ENCODE measurements around the gene NEK9.

DNA sequence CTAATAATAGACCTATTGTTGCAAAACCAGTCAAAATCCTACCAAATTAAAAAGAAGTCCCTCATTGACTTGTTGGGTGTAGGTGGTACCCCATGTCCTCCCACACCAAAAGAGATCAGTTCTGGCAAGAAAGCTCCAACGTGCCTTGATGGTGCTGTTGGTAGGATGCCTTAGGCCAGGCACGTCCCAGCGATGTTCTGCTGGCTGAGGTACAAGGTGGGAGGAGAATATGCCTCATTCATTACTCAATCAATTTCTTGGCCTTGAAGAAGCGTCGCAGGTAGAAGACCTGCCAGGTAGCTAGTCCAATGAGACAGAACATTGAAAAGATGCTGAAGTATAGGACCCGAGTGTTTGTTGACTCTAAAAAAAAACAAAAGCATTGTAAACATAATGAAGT, 7.8 kb upstream of the NEK9 start:
- TF ChIP-seq, protein P1, sequence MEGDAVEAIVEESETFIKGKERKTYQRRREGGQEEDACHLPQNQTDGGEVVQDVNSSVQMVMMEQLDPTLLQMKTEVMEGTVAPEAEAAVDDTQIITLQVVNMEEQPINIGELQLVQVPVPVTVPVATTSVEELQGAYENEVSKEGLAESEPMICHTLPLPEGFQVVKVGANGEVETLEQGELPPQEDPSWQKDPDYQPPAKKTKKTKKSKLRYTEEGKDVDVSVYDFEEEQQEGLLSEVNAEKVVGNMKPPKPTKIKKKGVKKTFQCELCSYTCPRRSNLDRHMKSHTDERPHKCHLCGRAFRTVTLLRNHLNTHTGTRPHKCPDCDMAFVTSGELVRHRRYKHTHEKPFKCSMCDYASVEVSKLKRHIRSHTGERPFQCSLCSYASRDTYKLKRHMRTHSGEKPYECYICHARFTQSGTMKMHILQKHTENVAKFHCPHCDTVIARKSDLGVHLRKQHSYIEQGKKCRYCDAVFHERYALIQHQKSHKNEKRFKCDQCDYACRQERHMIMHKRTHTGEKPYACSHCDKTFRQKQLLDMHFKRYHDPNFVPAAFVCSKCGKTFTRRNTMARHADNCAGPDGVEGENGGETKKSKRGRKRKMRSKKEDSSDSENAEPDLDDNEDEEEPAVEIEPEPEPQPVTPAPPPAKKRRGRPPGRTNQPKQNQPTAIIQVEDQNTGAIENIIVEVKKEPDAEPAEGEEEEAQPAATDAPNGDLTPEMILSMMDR (IDR thresholded peaks at IDR 0.05; ENCODE audit: poor library complexity, severe bottlenecking): no peak
- TF ChIP-seq POLR2AphosphoS5 (IDR thresholded peaks at IDR 0.05): no peak
- TF ChIP-seq, protein P2, sequence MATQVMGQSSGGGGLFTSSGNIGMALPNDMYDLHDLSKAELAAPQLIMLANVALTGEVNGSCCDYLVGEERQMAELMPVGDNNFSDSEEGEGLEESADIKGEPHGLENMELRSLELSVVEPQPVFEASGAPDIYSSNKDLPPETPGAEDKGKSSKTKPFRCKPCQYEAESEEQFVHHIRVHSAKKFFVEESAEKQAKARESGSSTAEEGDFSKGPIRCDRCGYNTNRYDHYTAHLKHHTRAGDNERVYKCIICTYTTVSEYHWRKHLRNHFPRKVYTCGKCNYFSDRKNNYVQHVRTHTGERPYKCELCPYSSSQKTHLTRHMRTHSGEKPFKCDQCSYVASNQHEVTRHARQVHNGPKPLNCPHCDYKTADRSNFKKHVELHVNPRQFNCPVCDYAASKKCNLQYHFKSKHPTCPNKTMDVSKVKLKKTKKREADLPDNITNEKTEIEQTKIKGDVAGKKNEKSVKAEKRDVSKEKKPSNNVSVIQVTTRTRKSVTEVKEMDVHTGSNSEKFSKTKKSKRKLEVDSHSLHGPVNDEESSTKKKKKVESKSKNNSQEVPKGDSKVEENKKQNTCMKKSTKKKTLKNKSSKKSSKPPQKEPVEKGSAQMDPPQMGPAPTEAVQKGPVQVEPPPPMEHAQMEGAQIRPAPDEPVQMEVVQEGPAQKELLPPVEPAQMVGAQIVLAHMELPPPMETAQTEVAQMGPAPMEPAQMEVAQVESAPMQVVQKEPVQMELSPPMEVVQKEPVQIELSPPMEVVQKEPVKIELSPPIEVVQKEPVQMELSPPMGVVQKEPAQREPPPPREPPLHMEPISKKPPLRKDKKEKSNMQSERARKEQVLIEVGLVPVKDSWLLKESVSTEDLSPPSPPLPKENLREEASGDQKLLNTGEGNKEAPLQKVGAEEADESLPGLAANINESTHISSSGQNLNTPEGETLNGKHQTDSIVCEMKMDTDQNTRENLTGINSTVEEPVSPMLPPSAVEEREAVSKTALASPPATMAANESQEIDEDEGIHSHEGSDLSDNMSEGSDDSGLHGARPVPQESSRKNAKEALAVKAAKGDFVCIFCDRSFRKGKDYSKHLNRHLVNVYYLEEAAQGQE (IDR thresholded peaks at IDR 0.05; ENCODE audit: borderline replicate concordance): no peak
- TF ChIP-seq EP300 (conservative IDR thresholded peaks at IDR 0.05; ENCODE audit: poor library complexity, severe bottlenecking): no peak

All from neural cell (in vitro differentiated cells).